GM10266 (cell line): ENCODE results near the gene C1QA.

Experiments used
- DNase-seq: peaks from one replicate; pipeline ENCODE4 v3.0.0; 2012; ENCODE audit errors: extremely low spot score
- CTCF ChIP-seq: IDR thresholded peaks from 2 replicates; pipeline ENCODE4 v1.5.1; 2012; ENCODE audit warnings: mild to moderate bottlenecking, low read depth; ENCODE audit not compliant: control insufficient read depth, insufficient read depth; ENCODE audit errors: missing control alignments

The C1QA gene

GRCh38 chr1:22611530-22611947 is 24.9 kb upstream of the C1QA start:
- no peak for TF ChIP-seq CTCF

GRCh38 chr1:22612671-22613571 is 23.5 kb upstream of the C1QA start:
- TF ChIP-seq CTCF = no peak
- DNase-seq = no peak

More at GRCh38 chr1:22611530-22611947, 24.9 kb upstream of the C1QA start:
- DNase-seq = no peak

GRCh38 chr1:22613572-22613918 is 22.9 kb upstream of the C1QA start:
- DNase-seq = no peak
- no peak for TF ChIP-seq CTCF

- TF ChIP-seq CTCF = no peak
- no peak for DNase-seq
Measured at GRCh38 chr1:22613951-22614350, 22.5 kb upstream of the C1QA start.

- DNase-seq = no peak
- no peak for TF ChIP-seq CTCF
Measured at GRCh38 chr1:22615886-22616285, 20.5 kb upstream of the C1QA start.

- TF ChIP-seq CTCF = no peak
Measured at GRCh38 chr1:22616571-22616970, 19.9 kb upstream of the C1QA start.

GRCh38 chr1:22618056-22618455 is 18.4 kb upstream of the C1QA start:
- no peak for DNase-seq
- no peak for TF ChIP-seq CTCF

More at GRCh38 chr1:22616571-22616970, 19.9 kb upstream of the C1QA start:
- DNase-seq = no peak
